ENCODE data around the gene ATP6AP1.

The ATP6AP1 gene

GRCh38 chrX:154401045-154401799 is 27.3 kb upstream of the ATP6AP1 start:
- no peaks in the 10 kb centered on the region for H3K27me3 ChIP-seq (ENCODE audit: insufficient read depth, low read length)
- peaks cover 14% of the 10 kb centered on the region; the same call in 1 of the 2 replicates for H3K36me3 ChIP-seq (ENCODE audit: insufficient read depth, low read length)
- H3K79me2 ChIP-seq (ENCODE audit: control insufficient read depth, insufficient read depth, low read length, unreplicated experiment), result peaks cover 22% of the 10 kb centered on the region
- H2AFZ ChIP-seq (ENCODE audit: low read length, unreplicated experiment), result no peak overlapping the region
- H3K27ac ChIP-seq (ENCODE audit: low read depth, low read length), result no peak overlapping the region
- H3K4me1 ChIP-seq (ENCODE audit: control insufficient read depth, insufficient read depth, low read length, unreplicated experiment), result peaks cover 3% of the 10 kb centered on the region
- H3K4me3 ChIP-seq (ENCODE audit: low read depth, low read length), result no peak overlapping the region

GRCh38 chrX:154401918-154402621 is 26.4 kb upstream of the ATP6AP1 start:
- Histone ChIP-seq H3K27ac (ENCODE audit: low read depth, low read length) (no peak overlapping the region), H2AFZ (ENCODE audit: low read length, unreplicated experiment) (no peak overlapping the region), H3K27me3 (ENCODE audit: insufficient read depth, low read length) (no peaks in the 10 kb centered on the region), H3K4me3 (ENCODE audit: low read depth, low read length) (no peak overlapping the region), H3K79me2 (ENCODE audit: control insufficient read depth, insufficient read depth, low read length, unreplicated experiment) (peaks cover 19% of the 10 kb centered on the region), H3K4me1 (ENCODE audit: control insufficient read depth, insufficient read depth, low read length, unreplicated experiment) (peaks cover 3% of the 10 kb centered on the region), H3K36me3 (ENCODE audit: insufficient read depth, low read length) (peaks cover 14% of the 10 kb centered on the region; the same call in 1 of the 2 replicates)

GRCh38 chrX:154402622-154403127 is 25.8 kb upstream of the ATP6AP1 start:
- H3K27me3 ChIP-seq (ENCODE audit: insufficient read depth, low read length), result no peaks in the 10 kb centered on the region
- H3K4me1 ChIP-seq (ENCODE audit: control insufficient read depth, insufficient read depth, low read length, unreplicated experiment), result peaks cover 3% of the 10 kb centered on the region
- no peak overlapping the region for H2AFZ ChIP-seq (ENCODE audit: low read length, unreplicated experiment)
- no peak overlapping the region for H3K4me3 ChIP-seq (ENCODE audit: low read depth, low read length)
- H3K27ac ChIP-seq (ENCODE audit: low read depth, low read length), result no peak overlapping the region
- H3K36me3 ChIP-seq (ENCODE audit: insufficient read depth, low read length), result peaks cover 14% of the 10 kb centered on the region; the same call in 1 of the 2 replicates
- peaks cover 16% of the 10 kb centered on the region for H3K79me2 ChIP-seq (ENCODE audit: control insufficient read depth, insufficient read depth, low read length, unreplicated experiment)

- Histone ChIP-seq H3K4me3 (ENCODE audit: low read depth, low read length) (no peak overlapping the region), H3K4me1 (ENCODE audit: control insufficient read depth, insufficient read depth, low read length, unreplicated experiment) (peaks cover 3% of the 10 kb centered on the region), H3K79me2 (ENCODE audit: control insufficient read depth, insufficient read depth, low read length, unreplicated experiment) (peaks cover 17% of the 10 kb centered on the region), H3K36me3 (ENCODE audit: insufficient read depth, low read length) (peaks cover 14% of the 10 kb centered on the region; the same call in 1 of the 2 replicates), H2AFZ (ENCODE audit: low read length, unreplicated experiment) (no peak overlapping the region), H3K27me3 (ENCODE audit: insufficient read depth, low read length) (no peaks in the 10 kb centered on the region), H3K27ac (ENCODE audit: low read depth, low read length) (no peak overlapping the region)
Measured at GRCh38 chrX:154403192-154403591, 25.3 kb upstream of the ATP6AP1 start.

GRCh38 chrX:154403858-154404257 is 24.6 kb upstream of the ATP6AP1 start:
- Histone ChIP-seq H2AFZ (ENCODE audit: low read length, unreplicated experiment) (no peak overlapping the region), H3K27me3 (ENCODE audit: insufficient read depth, low read length) (no peaks in the 10 kb centered on the region), H3K36me3 (ENCODE audit: insufficient read depth, low read length) (peaks cover 12% of the 10 kb centered on the region; the same call in 1 of the 2 replicates), H3K27ac (ENCODE audit: low read depth, low read length) (no peak overlapping the region), H3K79me2 (ENCODE audit: control insufficient read depth, insufficient read depth, low read length, unreplicated experiment) (peaks cover 17% of the 10 kb centered on the region), H3K4me3 (ENCODE audit: low read depth, low read length) (no peak overlapping the region), H3K4me1 (ENCODE audit: control insufficient read depth, insufficient read depth, low read length, unreplicated experiment) (peaks cover 5% of the 10 kb centered on the region)

- Histone ChIP-seq H3K79me2 (ENCODE audit: control insufficient read depth, insufficient read depth, low read length, unreplicated experiment) (peaks cover 16% of the 10 kb centered on the region), H3K27me3 (ENCODE audit: insufficient read depth, low read length) (no peaks in the 10 kb centered on the region), H3K27ac (ENCODE audit: low read depth, low read length) (no peak overlapping the region), H3K4me3 (ENCODE audit: low read depth, low read length) (no peak overlapping the region), H3K36me3 (ENCODE audit: insufficient read depth, low read length) (peaks cover 4% of the 10 kb centered on the region; the same call in 1 of the 2 replicates), H2AFZ (ENCODE audit: low read length, unreplicated experiment) (no peak overlapping the region), H3K4me1 (ENCODE audit: control insufficient read depth, insufficient read depth, low read length, unreplicated experiment) (peaks cover 5% of the 10 kb centered on the region)
Measured at GRCh38 chrX:154404625-154405192, 23.8 kb upstream of the ATP6AP1 start.

- H3K79me2 ChIP-seq (ENCODE audit: control insufficient read depth, insufficient read depth, low read length, unreplicated experiment), result peaks cover 12% of the 10 kb centered on the region
- no peaks in the 10 kb centered on the region for H3K27me3 ChIP-seq (ENCODE audit: insufficient read depth, low read length)
- H2AFZ ChIP-seq (ENCODE audit: low read length, unreplicated experiment), result no peak overlapping the region
- H3K36me3 ChIP-seq (ENCODE audit: insufficient read depth, low read length), result no peaks in the 10 kb centered on the region
- H3K4me1 ChIP-seq (ENCODE audit: control insufficient read depth, insufficient read depth, low read length, unreplicated experiment), result peaks cover 11% of the 10 kb centered on the region
- H3K27ac ChIP-seq (ENCODE audit: low read depth, low read length), result peak overlapping the region; percentile 59
- peak overlapping the region; percentile 80 for H3K4me3 ChIP-seq (ENCODE audit: low read depth, low read length)
Measured at GRCh38 chrX:154408659-154409221, 19.7 kb upstream of the ATP6AP1 start.

- peak within 1 kb of the TSS; percentile 80 for H3K4me3 ChIP-seq (ENCODE audit: low read depth, low read length)
- no peaks in the 10 kb centered on the region for H3K36me3 ChIP-seq (ENCODE audit: insufficient read depth, low read length)
- peak within 1 kb of the TSS; percentile 59 for H3K27ac ChIP-seq (ENCODE audit: low read depth, low read length)
- H3K4me1 ChIP-seq (ENCODE audit: control insufficient read depth, insufficient read depth, low read length, unreplicated experiment), result peaks cover 11% of the 10 kb centered on the region
- no peak within 1 kb of the TSS for H2AFZ ChIP-seq (ENCODE audit: low read length, unreplicated experiment)
- H3K79me2 ChIP-seq (ENCODE audit: control insufficient read depth, insufficient read depth, low read length, unreplicated experiment), result peaks cover 12% of the 10 kb centered on the region
- H3K27me3 ChIP-seq (ENCODE audit: insufficient read depth, low read length), result no peaks in the 10 kb centered on the region
Measured at GRCh38 chrX:154409222-154409871, 19.1 kb upstream of the ATP6AP1 start, which contains the start of gene DNASE1L1. Gene DNASE1L1, minus strand, starts transcription at chrX:154409254. Its CDS starts 3,686 bp downstream, at chrX:154405568.

- Histone ChIP-seq H2AFZ (ENCODE audit: low read length, unreplicated experiment) (no peak overlapping the region), H3K27ac (ENCODE audit: low read depth, low read length) (peak overlapping the region; percentile 39), H3K79me2 (ENCODE audit: control insufficient read depth, insufficient read depth, low read length, unreplicated experiment) (peaks cover 12% of the 10 kb centered on the region), H3K4me1 (ENCODE audit: control insufficient read depth, insufficient read depth, low read length, unreplicated experiment) (peaks cover 11% of the 10 kb centered on the region), H3K4me3 (ENCODE audit: low read depth, low read length) (peak overlapping the region; percentile 89), H3K36me3 (ENCODE audit: insufficient read depth, low read length) (no peaks in the 10 kb centered on the region), H3K27me3 (ENCODE audit: insufficient read depth, low read length) (no peaks in the 10 kb centered on the region)
Measured at GRCh38 chrX:154411981-154412340, 16.5 kb upstream of the ATP6AP1 start.

GRCh38 chrX:154412468-154412867 is 16.0 kb upstream of the ATP6AP1 start:
- Histone ChIP-seq H3K4me1 (ENCODE audit: control insufficient read depth, insufficient read depth, low read length, unreplicated experiment) (peaks cover 11% of the 10 kb centered on the region), H3K4me3 (ENCODE audit: low read depth, low read length) (peak overlapping the region; percentile 89), H2AFZ (ENCODE audit: low read length, unreplicated experiment) (no peak overlapping the region), H3K79me2 (ENCODE audit: control insufficient read depth, insufficient read depth, low read length, unreplicated experiment) (peaks cover 12% of the 10 kb centered on the region), H3K27ac (ENCODE audit: low read depth, low read length) (peak overlapping the region; percentile 26; the same call in 1 of the 2 replicates), H3K27me3 (ENCODE audit: insufficient read depth, low read length) (no peaks in the 10 kb centered on the region), H3K36me3 (ENCODE audit: insufficient read depth, low read length) (no peaks in the 10 kb centered on the region)

Measured in ACC112 (cell line).